NB4 (cell line): Measurements from ENCODE around the gene BNIP3.
A peak's percentile ranks its signal among the peaks of the same experiment; 100 is the strongest.

Experiments used
- DNase-seq: peaks from one replicate; pipeline ENCODE4 v3.0.0; 2010; ENCODE audit warnings: low read depth
- H3K4me3 ChIP-seq: one replicate; pipeline ENCODE4 v1.5.1; 2011; ENCODE audit warnings: mild to moderate bottlenecking, low read depth, low read length, moderate library complexity
- MYC ChIP-seq: IDR thresholded peaks from 2 replicates; pipeline ENCODE4 v1.6.1; 2011; ENCODE audit warnings: low read depth, low read length
- POLR2A ChIP-seq: IDR thresholded peaks from 2 replicates; pipeline ENCODE4 v1.6.1; 2011; ENCODE audit warnings: mild to moderate bottlenecking; ENCODE audit not compliant: insufficient read length; ENCODE audit errors: extremely low read depth
- TF ChIP-seq, protein P1 (sequence below): IDR thresholded peaks from 2 replicates; pipeline ENCODE4 v1.6.1; 2011; ENCODE audit warnings: low read depth, low read length
- TF ChIP-seq, protein P2 (sequence below): IDR thresholded peaks from one replicate; pipeline ENCODE4 v1.5.1; 2012; ENCODE audit warnings: low read depth, low read length

Gene BNIP3

DNA sequence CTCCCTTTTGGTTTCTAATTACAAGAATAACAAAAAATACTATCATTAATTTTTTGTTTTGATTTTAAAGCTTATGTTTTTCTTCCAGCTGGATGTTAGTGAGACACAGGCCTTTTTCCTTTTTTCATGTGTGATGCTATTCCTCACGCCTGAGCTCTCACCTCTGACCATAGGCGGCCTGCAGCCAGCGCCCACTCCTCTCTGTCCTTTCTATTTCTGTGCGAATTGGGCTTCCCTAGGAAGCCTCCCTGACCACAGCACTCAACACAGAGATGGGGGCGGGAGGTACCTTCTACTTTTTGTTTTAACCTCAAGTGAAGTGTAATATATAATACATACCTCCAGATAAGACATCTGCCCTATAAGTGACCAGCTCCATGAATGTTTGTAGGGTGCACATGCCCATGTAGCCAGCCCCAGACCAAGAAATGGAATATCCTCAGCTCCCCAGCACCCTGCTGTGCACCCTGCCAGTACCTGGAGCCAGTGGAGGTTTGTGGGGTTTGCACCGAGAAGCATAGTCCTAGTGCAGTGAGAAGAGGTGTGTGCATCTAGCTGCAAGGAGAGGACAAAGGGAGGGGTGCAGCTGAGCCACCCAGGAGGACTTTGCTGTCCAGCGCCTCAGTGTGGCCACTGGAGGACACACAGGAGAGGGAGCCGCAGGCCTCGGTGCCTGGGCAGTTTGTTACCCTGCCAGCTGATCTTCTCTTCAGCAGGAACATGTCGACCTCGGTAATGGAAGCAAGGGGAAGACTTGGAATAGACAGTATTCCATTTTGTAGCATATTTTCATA lies 38.5 kb downstream of the BNIP3 start:
- TF ChIP-seq, protein P1, sequence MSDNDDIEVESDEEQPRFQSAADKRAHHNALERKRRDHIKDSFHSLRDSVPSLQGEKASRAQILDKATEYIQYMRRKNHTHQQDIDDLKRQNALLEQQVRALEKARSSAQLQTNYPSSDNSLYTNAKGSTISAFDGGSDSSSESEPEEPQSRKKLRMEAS, result no peak
- TF ChIP-seq POLR2A, result no peak
- TF ChIP-seq MYC, result no peak
- TF ChIP-seq, protein P2, sequence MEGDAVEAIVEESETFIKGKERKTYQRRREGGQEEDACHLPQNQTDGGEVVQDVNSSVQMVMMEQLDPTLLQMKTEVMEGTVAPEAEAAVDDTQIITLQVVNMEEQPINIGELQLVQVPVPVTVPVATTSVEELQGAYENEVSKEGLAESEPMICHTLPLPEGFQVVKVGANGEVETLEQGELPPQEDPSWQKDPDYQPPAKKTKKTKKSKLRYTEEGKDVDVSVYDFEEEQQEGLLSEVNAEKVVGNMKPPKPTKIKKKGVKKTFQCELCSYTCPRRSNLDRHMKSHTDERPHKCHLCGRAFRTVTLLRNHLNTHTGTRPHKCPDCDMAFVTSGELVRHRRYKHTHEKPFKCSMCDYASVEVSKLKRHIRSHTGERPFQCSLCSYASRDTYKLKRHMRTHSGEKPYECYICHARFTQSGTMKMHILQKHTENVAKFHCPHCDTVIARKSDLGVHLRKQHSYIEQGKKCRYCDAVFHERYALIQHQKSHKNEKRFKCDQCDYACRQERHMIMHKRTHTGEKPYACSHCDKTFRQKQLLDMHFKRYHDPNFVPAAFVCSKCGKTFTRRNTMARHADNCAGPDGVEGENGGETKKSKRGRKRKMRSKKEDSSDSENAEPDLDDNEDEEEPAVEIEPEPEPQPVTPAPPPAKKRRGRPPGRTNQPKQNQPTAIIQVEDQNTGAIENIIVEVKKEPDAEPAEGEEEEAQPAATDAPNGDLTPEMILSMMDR, result peak; percentile 58
- DNase-seq, result peak; percentile 51
- no peak overlapping the region for H3K4me3 ChIP-seq

DNA sequence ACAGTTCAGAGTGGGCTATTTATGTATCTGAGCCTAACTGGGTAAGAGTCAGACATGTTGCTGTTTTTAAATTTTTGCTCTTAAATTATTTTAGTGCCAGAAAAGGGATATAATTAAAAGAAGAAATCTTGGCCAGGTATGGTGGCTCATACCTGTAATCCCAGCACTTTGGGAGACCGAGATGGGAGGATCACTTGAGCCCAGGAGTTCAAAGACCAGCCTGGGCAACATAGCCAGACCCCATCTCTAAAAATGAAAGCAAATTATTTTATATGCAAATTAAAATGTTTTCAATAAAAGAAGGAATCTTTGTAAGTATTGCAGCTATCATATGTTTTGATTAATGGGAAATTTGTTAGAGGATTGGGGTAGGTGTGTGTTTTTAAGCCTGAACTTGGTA lies 39.3 kb downstream of the BNIP3 start:
- TF ChIP-seq POLR2A (no peak), MYC (no peak)
- TF ChIP-seq, protein P2, result no peak
- TF ChIP-seq, protein P1, result no peak
- H3K4me3 ChIP-seq, result no peak overlapping the region
- DNase-seq, result no peak

DNA sequence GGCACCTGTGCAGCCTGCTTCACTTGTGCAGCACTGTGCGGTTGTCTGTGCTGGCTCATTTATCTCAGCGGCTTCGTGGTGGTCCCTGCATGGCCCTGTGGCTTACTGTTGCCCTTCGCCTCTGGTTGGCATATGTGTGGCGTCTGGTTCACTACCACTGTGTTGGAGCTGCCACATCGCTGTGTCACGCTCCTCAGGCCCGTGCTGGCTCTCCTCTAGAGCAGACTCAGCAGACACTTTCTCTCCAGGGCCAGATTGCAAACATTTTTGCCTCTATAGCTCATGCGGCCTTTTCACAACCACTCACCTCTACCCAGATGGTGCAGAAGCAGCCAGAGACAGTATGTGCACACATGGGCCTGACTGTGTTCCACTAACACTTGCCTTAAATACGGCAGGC lies 43.0 kb downstream of the BNIP3 start:
- TF ChIP-seq MYC (no peak), POLR2A (no peak)
- TF ChIP-seq, protein P1, result no peak
- TF ChIP-seq, protein P2, result no peak
- DNase-seq, result no peak
- H3K4me3 ChIP-seq, result no peak overlapping the region

DNA sequence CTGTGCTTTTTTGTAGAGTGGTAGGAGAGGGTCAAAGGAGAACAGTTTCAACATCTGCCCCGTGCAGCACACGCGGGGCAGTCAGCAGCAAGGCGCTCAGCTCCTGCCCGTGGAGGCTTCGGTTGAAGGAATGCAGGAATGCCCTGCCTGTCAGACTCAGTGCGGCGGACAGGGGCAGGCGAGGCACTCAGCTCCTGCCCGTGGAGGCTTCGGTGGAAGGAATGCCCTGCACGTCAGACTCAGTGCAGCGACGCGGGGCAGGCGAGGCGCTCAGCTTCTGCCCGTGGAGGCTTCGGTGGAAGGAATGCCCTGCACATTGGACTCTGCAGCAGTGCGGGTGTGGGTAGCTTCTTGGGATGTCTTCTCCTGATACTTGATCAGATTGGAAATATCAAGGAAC lies 43.9 kb downstream of the BNIP3 start:
- no peak for DNase-seq
- TF ChIP-seq, protein P1, result no peak
- TF ChIP-seq MYC, result no peak
- no peak for TF ChIP-seq POLR2A
- TF ChIP-seq, protein P2, result no peak
- H3K4me3 ChIP-seq, result no peak overlapping the region

DNA sequence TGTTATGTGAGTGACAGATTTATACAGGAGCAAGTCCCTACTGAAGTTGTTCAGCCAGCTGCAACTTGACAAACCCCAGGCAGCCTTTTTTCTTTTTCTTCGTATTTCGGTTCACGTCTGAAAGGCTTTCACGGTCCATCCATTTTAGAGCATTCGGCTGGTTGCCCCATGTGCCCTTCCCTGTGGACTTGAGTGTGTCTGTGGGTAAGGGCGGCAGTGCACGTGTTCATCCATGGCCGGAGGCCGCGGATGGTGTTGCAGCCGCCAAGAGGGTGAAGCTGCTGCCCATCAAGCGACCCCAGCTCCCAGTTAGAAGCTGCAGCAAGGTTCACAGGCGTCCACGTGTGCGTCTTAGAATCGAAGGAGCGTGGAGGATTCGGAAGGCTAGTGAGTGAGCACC lies 45.0 kb downstream of the BNIP3 start:
- TF ChIP-seq MYC (no peak), POLR2A (no peak)
- TF ChIP-seq, protein P2, result no peak
- TF ChIP-seq, protein P1, result no peak
- H3K4me3 ChIP-seq, result no peak overlapping the region
- DNase-seq, result no peak
